ENCODE results near the gene ZRANB3.
"Not testable (repeated sequence)": the region's sequence is repeated elsewhere in the genome, so short reads cannot be mapped to it uniquely, and the experiment has no call there.

GRCh38 chr2:135533545-135533944, 2.5 kb upstream of the ZRANB3 start:
- TF ChIP-seq FOXK2 (IDR thresholded peaks at IDR 0.05); ELF4 (IDR thresholded peaks at IDR 0.05); TARDBP (IDR thresholded peaks at IDR 0.05); SP1 (IDR thresholded peaks at IDR 0.05); SUZ12 (IDR thresholded peaks at IDR 0.05); FOXA1 (IDR thresholded peaks at IDR 0.05); ZNF384 (IDR thresholded peaks at IDR 0.05); BHLHE40 (IDR thresholded peaks at IDR 0.05; ENCODE audit: borderline replicate concordance); HDGF (IDR thresholded peaks at IDR 0.05; ENCODE audit: borderline replicate concordance); LEF1 (IDR thresholded peaks at IDR 0.05; ENCODE audit: borderline replicate concordance); NFRKB (IDR thresholded peaks at IDR 0.05): not testable (repeated sequence)

Data from HEK293T (cell line).